Measurements from ENCODE around the gene TTC27.

- TF ChIP-seq, protein P1, sequence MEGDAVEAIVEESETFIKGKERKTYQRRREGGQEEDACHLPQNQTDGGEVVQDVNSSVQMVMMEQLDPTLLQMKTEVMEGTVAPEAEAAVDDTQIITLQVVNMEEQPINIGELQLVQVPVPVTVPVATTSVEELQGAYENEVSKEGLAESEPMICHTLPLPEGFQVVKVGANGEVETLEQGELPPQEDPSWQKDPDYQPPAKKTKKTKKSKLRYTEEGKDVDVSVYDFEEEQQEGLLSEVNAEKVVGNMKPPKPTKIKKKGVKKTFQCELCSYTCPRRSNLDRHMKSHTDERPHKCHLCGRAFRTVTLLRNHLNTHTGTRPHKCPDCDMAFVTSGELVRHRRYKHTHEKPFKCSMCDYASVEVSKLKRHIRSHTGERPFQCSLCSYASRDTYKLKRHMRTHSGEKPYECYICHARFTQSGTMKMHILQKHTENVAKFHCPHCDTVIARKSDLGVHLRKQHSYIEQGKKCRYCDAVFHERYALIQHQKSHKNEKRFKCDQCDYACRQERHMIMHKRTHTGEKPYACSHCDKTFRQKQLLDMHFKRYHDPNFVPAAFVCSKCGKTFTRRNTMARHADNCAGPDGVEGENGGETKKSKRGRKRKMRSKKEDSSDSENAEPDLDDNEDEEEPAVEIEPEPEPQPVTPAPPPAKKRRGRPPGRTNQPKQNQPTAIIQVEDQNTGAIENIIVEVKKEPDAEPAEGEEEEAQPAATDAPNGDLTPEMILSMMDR (IDR thresholded peaks at IDR 0.05), result no peak
- TF ChIP-seq, protein P2, sequence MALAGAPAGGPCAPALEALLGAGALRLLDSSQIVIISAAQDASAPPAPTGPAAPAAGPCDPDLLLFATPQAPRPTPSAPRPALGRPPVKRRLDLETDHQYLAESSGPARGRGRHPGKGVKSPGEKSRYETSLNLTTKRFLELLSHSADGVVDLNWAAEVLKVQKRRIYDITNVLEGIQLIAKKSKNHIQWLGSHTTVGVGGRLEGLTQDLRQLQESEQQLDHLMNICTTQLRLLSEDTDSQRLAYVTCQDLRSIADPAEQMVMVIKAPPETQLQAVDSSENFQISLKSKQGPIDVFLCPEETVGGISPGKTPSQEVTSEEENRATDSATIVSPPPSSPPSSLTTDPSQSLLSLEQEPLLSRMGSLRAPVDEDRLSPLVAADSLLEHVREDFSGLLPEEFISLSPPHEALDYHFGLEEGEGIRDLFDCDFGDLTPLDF (CRISPR knock-in tag; IDR thresholded peaks at IDR 0.05), result no peak
- no peak for TF ChIP-seq TP53 (CRISPR knock-in tag; IDR thresholded peaks at IDR 0.05)
- no peak for TF ChIP-seq ZBTB21 (CRISPR knock-in tag; IDR thresholded peaks at IDR 0.05; ENCODE audit: borderline replicate concordance)
- TF ChIP-seq JUN (CRISPR knock-in tag; IDR thresholded peaks at IDR 0.05), result no peak
- TF ChIP-seq, protein P3, sequence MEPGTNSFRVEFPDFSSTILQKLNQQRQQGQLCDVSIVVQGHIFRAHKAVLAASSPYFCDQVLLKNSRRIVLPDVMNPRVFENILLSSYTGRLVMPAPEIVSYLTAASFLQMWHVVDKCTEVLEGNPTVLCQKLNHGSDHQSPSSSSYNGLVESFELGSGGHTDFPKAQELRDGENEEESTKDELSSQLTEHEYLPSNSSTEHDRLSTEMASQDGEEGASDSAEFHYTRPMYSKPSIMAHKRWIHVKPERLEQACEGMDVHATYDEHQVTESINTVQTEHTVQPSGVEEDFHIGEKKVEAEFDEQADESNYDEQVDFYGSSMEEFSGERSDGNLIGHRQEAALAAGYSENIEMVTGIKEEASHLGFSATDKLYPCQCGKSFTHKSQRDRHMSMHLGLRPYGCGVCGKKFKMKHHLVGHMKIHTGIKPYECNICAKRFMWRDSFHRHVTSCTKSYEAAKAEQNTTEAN (CRISPR knock-in tag; IDR thresholded peaks at IDR 0.05), result no peak
- TF ChIP-seq ZNF121 (CRISPR knock-in tag; IDR thresholded peaks at IDR 0.05), result no peak
- no peak for TF ChIP-seq FOXP1 (CRISPR knock-in tag; IDR thresholded peaks at IDR 0.05; ENCODE audit: borderline replicate concordance)
- TF ChIP-seq NR3C1 (CRISPR knock-in tag; conservative IDR thresholded peaks at IDR 0.05; ENCODE audit: low read depth), result no peak
Measured at GRCh38 chr2:32591669-32592463, 36.0 kb upstream of the TTC27 start.

Data from WTC11 (cell line).